ENCODE data around the gene PRR30.

The PRR30 gene

DNA sequence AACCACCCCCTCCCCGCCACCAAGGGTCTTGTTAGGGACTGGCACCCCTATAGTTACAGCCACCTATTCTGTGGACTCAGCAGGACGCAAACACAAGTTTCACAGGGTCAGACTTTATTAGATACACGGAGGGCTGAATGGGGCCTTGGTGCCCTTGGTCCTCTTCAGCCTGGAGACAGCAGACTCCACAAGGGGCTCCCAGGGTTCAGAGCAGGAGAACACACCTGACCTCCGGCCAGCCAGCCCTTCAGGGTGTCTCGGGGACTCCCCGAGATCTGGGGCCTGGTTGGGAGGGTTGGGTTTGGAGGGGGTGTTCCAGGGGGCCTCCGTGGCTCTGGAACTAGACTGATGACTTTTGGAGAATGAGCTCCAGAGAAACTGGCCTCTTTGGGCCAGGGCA lies 2.5 kb downstream of the PRR30 start:
- in situ Hi-C loops (cut with MboI; ENCODE audit: low pct_unique_long_range_greater_than_20kb, low sequenced_read_pairs, unreplicated experiment) = no loop called here
- TF ChIP-seq, protein P1, sequence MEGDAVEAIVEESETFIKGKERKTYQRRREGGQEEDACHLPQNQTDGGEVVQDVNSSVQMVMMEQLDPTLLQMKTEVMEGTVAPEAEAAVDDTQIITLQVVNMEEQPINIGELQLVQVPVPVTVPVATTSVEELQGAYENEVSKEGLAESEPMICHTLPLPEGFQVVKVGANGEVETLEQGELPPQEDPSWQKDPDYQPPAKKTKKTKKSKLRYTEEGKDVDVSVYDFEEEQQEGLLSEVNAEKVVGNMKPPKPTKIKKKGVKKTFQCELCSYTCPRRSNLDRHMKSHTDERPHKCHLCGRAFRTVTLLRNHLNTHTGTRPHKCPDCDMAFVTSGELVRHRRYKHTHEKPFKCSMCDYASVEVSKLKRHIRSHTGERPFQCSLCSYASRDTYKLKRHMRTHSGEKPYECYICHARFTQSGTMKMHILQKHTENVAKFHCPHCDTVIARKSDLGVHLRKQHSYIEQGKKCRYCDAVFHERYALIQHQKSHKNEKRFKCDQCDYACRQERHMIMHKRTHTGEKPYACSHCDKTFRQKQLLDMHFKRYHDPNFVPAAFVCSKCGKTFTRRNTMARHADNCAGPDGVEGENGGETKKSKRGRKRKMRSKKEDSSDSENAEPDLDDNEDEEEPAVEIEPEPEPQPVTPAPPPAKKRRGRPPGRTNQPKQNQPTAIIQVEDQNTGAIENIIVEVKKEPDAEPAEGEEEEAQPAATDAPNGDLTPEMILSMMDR (IDR thresholded peaks at IDR 0.05; ENCODE audit: extremely low read depth, insufficient read depth, missing control alignments) = no peak
- no peak for DNase-seq (ENCODE audit: low spot score)

DNA sequence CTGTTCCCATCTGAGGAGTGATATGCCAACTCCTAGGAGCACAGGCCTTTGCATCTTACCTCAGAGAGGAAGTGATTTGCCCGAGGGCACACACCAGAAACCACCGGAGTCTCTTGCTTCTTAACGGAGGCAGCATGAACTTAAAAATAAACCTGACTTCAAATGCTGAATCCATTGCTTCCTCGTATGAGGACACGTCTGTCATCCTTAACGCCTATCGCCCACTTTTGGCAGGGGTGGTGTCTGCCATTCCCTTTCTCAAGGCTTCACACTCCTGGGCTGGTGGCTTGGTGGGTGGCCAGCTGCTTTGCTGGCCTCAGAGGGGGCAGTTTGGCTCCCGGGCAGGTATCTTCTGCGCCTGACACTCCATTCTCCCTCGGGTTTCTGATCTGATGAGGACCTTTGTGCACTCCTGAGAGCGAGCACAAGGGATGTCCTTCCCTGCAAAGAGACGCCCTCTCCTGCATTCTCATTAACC lies 3.7 kb downstream of the PRR30 start:
- TF ChIP-seq, protein P1 (IDR thresholded peaks at IDR 0.05; ENCODE audit: extremely low read depth, insufficient read depth, missing control alignments) = no peak
- no peak for DNase-seq (ENCODE audit: low spot score)
- in situ Hi-C loops (cut with MboI; ENCODE audit: low pct_unique_long_range_greater_than_20kb, low sequenced_read_pairs, unreplicated experiment) = no loop called here

DNA sequence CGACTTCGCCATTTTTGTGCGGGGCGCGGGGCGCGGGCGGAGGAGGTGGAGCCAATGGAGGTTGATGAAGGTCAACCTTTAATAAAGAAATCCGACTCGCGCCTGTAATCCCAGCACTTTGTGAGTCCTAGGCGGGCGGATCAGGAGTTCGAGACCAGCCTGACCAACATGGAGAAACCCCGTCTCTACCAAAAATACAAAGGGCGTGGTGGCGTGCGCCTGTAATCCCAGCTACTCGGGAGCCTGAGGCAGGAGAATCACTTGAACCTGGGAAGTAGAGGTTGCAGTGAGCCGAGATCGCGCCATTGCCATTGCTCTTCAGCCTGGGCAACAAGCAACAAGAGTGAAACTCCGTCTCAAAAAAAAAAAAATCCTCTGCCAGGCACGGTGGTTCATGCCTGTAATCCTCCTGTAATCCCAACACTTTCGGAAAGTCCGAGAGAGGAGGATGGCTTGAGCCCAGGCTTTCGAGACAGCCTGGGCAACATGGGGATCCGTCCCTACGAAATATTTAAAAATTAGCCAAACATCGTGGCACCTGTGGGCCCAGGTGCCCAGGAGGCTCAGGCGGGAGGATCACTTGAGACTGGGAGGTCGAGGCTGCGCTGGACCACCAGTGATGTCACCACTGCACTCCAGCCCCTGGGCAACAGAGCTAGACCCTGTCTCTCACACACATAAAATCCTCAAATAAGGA lies 4.3 kb downstream of the PRR30 start:
- TF ChIP-seq, protein P1 (IDR thresholded peaks at IDR 0.05; ENCODE audit: extremely low read depth, insufficient read depth, missing control alignments) = no peak
- in situ Hi-C loops (cut with MboI; ENCODE audit: low pct_unique_long_range_greater_than_20kb, low sequenced_read_pairs, unreplicated experiment) = no loop called here

DNA sequence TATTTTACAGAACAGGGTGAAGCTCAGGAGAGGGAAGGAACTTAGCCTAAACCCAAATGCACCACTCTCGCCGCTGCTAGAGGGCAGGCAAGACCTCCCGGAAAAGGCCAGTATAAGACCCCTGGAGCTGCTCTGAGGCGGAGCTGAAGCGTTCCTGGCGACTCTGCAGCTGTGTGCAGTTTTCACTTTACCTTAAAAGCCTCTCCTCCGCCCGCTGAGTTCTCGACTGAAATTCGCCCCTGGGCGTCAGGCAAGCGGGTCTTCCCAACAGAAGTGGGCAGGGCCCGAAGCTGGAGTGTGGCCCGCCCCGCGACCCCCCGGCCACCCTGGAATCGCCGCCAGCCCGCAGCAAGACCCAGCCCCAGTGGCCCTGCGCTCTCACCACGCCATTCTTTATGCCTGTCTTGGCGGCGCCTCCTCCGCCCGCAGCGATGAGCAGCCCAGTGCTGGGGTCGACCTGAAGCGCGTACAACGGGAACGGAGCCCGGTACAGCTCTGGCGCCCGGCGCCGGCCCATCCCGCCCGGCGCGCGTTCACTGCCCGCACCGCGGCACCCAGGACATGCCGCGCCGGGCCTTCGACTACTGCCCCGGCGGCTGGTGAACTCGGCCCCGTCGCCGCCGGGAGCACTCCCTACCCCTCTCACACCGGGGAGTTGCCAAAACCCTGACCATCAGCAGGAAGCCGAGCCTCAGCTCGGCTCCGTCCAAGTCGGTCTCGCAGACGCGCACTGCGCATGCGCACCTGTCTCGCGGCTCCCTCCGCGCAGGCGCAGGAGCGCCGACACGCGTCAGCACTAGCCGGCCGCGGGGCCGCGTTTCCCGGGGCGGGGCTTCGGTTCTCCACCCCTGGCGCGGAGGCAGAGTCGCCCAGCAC lies 5.1 kb downstream of the PRR30 start, which contains the start of gene PREB:
Gene PREB, minus strand, starts transcription at position 732 of the 876 bp plus-strand sequence. Its CDS starts 215 bp downstream, at position 517.
- DNase-seq (ENCODE audit: low spot score) = peak; percentile 99
- in situ Hi-C loops (cut with MboI; ENCODE audit: low pct_unique_long_range_greater_than_20kb, low sequenced_read_pairs, unreplicated experiment) = no loop called here
- TF ChIP-seq, protein P1 (IDR thresholded peaks at IDR 0.05; ENCODE audit: extremely low read depth, insufficient read depth, missing control alignments) = peak; percentile 36

More for the DNA sequence above, 4.3 kb downstream of the PRR30 start:
- no peak for DNase-seq (ENCODE audit: low spot score)

DNA sequence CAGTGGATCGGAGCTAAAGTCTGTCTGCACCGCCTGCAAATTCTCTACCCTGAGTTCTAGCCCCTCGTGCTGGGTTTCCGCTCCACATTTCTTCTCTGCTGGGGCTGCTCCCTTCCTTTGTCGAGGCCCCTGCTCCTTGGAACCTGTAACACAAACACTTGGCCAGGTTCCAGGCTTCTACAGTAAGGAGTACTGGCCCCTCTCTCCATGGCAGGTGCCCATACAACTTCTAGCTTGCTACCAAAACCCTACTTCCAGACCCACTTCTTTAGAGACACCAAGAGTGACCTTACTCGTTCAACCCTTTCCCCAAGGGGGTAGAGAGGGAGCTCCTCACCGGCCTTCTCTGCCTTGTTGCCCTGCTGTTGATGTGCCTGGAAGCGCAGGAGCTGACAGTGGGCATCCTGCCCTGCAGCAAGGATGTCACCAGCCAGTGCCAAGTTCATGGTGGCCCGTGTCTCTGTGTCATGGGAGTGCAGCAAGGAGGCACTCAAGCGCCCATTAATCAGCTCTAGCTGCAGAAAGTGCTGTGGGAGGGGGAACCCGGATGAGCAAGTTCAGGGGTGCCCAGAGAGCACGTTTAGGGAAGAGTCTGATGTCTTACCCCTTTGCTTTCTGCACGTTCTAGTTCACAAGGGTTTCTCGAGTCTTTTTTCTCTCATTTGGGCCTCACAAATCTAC lies 5.9 kb downstream of the PRR30 start:
- in situ Hi-C loops (cut with MboI; ENCODE audit: low pct_unique_long_range_greater_than_20kb, low sequenced_read_pairs, unreplicated experiment) = no loop called here
- TF ChIP-seq, protein P1 (IDR thresholded peaks at IDR 0.05; ENCODE audit: extremely low read depth, insufficient read depth, missing control alignments) = no peak
- DNase-seq (ENCODE audit: low spot score) = no peak

DNA sequence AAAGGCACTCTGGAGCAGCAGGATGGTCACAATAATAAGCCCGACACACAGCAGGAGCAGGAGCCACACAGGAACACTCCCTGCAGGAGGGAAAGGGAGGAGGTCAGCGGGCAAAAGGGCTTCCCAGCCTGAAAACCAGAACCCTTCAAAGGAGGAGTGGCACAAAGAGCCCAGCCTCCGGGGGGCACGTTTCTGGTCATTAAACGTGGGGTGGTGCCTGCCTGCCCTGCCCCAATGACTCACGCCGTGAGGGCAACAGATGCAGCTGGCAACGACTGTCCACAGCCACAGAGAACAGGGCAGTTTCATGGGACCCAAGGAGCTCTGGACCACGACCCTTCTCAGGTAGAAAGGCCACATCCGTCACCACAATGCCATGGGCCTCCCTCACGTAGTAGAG lies 7.8 kb downstream of the PRR30 start:
- DNase-seq (ENCODE audit: low spot score) = no peak
- in situ Hi-C loops (cut with MboI; ENCODE audit: low pct_unique_long_range_greater_than_20kb, low sequenced_read_pairs, unreplicated experiment) = no loop called here
- TF ChIP-seq, protein P1 (IDR thresholded peaks at IDR 0.05; ENCODE audit: extremely low read depth, insufficient read depth, missing control alignments) = no peak

All from GM13977 (cell line).